RWPE2 (cell line): ENCODE measurements around the gene RELL1.

Experiments used
- ATAC-seq: fragments of 200-7000 bp; cut with Tn5 transposase; 3 replicates; pipeline ENCODE4 v1.9.1; 2021; ENCODE audit warnings: low read depth
- DNase-seq: peaks from one replicate; pipeline ENCODE4 v3.0.0-alpha.2; 2020; ENCODE audit warnings: low spot score
- H3K27ac ChIP-seq: fragments of 450-650 bp; 2 replicates; pipeline ENCODE4 v1.5.1; 2017; ENCODE audit warnings: mild to moderate bottlenecking; ENCODE audit not compliant: poor library complexity, severe bottlenecking
- H3K27me3 ChIP-seq: fragments of 250-450 bp; sonication (Bioruptor Pico); 2 replicates; pipeline ENCODE4 v1.5.1; 2021; ENCODE audit warnings: mild to moderate bottlenecking, moderate library complexity; ENCODE audit not compliant: insufficient read depth, poor library complexity, severe bottlenecking
- H3K36me3 ChIP-seq: fragments of 250-450 bp; sonication (Bioruptor Pico); 2 replicates; pipeline ENCODE4 v1.5.1; 2020; ENCODE audit warnings: low read depth, mild to moderate bottlenecking, moderate library complexity
- H3K4me1 ChIP-seq: fragments of 250-450 bp; sonication (Bioruptor Pico); 2 replicates; pipeline ENCODE4 v1.5.1; 2021; ENCODE audit warnings: mild to moderate bottlenecking, moderate library complexity; ENCODE audit not compliant: insufficient read depth, poor library complexity, severe bottlenecking
- H3K4me3 ChIP-seq: fragments of 250-450 bp; sonication (Bioruptor Pico); 2 replicates; pipeline ENCODE4 v1.5.1; 2021; ENCODE audit warnings: mild to moderate bottlenecking, moderate library complexity; ENCODE audit not compliant: severe bottlenecking
- H3K9me3 ChIP-seq: fragments of 250-450 bp; sonication (Bioruptor Pico); 2 replicates; pipeline ENCODE4 v1.5.1; 2021; ENCODE audit warnings: mild to moderate bottlenecking, moderate library complexity; ENCODE audit not compliant: severe bottlenecking
- TF ChIP-seq, protein P1 (sequence below): fragments of 450-650 bp; IDR thresholded peaks from one replicate; pipeline ENCODE4 v1.5.1; 2017; ENCODE audit warnings: mild to moderate bottlenecking, moderate library complexity; ENCODE audit not compliant: poor library complexity, severe bottlenecking

RELL1 gene

DNA sequence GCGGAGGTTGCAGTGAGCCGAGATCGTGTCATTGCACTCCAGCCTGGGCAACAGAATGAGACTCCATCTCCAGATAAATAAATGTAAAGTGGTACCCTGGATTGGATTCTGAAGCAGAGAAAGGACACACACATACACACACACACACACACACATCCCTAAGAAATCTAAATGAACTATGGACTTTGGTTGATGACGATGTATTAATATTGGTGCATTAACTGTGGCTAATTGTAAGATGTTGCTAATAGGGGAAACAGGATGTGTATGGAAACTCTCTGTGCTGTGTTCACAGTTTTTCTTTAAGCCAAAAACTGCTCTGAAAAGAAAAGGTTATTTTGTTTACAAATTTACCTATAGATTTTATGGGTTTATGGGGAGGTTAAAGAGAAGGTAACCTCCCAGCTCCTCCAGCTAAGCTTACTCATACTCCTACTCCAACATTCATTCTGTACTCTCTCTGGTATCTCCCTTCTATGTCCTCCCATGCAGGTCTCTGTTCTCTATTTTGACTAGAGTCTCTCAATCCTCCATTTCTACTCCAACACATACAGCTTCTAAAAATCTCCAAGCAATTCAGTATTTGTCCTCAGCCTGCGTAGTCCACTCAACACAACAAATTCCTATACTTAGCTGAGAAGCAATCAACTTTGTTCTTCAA, 46.5 kb upstream of the RELL1 start:
- Histone ChIP-seq H3K4me1 (peaks cover 3% of the 10 kb centered on the region), H3K36me3 (no peaks in the 10 kb centered on the region), H3K9me3 (no peaks in the 10 kb centered on the region), H3K27me3 (no peaks in the 10 kb centered on the region), H3K27ac (no peak overlapping the region), H3K4me3 (no peak overlapping the region)
- ATAC-seq (no peak), DNase-seq (no peak)
- TF ChIP-seq, protein P1, sequence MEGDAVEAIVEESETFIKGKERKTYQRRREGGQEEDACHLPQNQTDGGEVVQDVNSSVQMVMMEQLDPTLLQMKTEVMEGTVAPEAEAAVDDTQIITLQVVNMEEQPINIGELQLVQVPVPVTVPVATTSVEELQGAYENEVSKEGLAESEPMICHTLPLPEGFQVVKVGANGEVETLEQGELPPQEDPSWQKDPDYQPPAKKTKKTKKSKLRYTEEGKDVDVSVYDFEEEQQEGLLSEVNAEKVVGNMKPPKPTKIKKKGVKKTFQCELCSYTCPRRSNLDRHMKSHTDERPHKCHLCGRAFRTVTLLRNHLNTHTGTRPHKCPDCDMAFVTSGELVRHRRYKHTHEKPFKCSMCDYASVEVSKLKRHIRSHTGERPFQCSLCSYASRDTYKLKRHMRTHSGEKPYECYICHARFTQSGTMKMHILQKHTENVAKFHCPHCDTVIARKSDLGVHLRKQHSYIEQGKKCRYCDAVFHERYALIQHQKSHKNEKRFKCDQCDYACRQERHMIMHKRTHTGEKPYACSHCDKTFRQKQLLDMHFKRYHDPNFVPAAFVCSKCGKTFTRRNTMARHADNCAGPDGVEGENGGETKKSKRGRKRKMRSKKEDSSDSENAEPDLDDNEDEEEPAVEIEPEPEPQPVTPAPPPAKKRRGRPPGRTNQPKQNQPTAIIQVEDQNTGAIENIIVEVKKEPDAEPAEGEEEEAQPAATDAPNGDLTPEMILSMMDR, result no peak

DNA sequence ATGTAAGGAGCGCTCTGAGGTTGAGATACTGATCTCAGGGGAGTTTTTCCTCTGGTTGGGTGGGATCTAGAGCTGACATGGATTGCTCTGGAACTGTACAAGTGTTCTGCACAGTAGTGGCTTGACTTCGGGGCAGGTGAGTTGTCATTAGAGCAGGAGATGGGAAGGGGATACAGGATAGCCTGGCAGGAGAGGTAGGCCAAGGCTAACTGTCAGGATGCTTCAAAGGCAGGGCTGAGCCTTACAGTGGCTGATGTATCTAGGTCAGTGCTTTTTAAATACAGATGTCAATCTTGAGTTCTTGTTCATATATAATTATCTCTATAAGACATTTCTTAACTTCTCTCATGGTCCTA, 43.5 kb upstream of the RELL1 start:
- DNase-seq, result no peak
- Histone ChIP-seq H3K36me3 (no peaks in the 10 kb centered on the region), H3K4me3 (no peak overlapping the region), H3K27ac (no peak overlapping the region), H3K27me3 (no peaks in the 10 kb centered on the region), H3K4me1 (peaks cover 3% of the 10 kb centered on the region), H3K9me3 (no peaks in the 10 kb centered on the region)
- ATAC-seq, result no peak
- TF ChIP-seq, protein P1, result no peak

DNA sequence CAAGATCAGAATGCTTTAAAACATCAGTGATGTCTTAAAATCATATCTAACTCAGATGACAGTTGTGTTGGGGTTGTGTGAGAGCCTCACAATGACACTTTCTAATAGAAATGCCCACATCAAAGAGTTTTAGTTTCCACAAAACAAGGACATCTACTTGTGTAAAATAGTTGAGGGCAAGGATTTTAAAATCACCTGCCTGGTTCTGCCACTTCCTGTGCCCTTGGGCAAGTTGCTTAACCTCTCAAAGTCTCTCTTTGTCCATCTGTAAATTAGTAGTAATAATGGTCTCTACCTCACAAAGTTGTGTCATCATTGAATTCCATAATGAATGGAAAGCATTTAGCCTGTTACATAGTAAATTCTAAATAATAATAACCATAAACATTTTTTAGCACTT, 41.9 kb upstream of the RELL1 start:
- no peak overlapping the region for H3K4me3 ChIP-seq
- TF ChIP-seq, protein P1, result no peak
- no peaks in the 10 kb centered on the region for H3K27me3 ChIP-seq
- H3K9me3 ChIP-seq, result no peaks in the 10 kb centered on the region
- DNase-seq, result no peak
- no peaks in the 10 kb centered on the region for H3K36me3 ChIP-seq
- H3K4me1 ChIP-seq, result peaks cover 3% of the 10 kb centered on the region
- ATAC-seq, result no peak; the same call in 2 of the 3 replicates
- no peak overlapping the region for H3K27ac ChIP-seq

DNA sequence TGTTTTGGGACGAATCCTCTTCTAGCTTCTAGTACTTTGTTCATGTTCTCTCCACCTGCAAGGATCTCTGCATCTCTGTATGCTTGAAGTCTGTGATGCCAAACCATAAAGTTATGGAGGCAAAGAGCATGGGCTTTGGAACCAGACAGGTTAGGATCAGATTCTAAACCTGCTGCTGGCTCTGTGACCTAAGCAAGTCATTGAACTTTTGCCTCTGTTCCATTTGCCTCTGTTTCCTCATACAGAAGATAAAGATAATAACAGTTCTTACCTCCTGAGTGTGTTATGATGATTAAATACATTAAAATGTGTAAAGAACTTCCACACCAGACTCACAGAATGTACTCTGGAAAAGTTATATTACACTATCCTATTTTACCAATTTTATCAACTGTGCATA, 41.5 kb upstream of the RELL1 start:
- DNase-seq, result no peak
- Histone ChIP-seq H3K4me3 (no peak overlapping the region), H3K36me3 (no peaks in the 10 kb centered on the region), H3K27me3 (no peaks in the 10 kb centered on the region), H3K4me1 (peaks cover 3% of the 10 kb centered on the region), H3K9me3 (no peaks in the 10 kb centered on the region), H3K27ac (no peak overlapping the region)
- ATAC-seq, result no peak
- TF ChIP-seq, protein P1, result no peak

DNA sequence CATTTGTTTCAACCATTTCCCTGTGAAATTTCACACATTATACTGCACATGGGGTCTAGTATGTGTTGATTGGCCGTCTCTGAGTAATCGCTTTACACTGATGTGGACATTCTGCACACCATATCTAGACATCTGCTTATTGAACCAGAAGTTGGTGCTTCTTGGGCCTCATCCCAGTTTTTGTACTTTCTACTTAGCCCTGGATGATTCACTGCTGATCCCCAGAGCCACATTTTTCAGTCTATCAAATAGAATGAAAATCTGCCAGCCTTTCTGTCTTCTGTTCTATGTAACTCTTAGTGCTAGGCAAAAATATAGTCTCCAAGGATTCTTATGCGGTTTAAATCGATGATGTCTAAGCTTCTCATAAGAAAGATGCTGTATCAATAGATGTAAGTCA, 40.5 kb upstream of the RELL1 start:
- H3K27me3 ChIP-seq, result no peaks in the 10 kb centered on the region
- H3K4me1 ChIP-seq, result peaks cover 3% of the 10 kb centered on the region
- DNase-seq (no peak), ATAC-seq (no peak)
- no peak overlapping the region for H3K27ac ChIP-seq
- H3K9me3 ChIP-seq, result no peaks in the 10 kb centered on the region
- TF ChIP-seq, protein P1, result no peak
- H3K4me3 ChIP-seq, result no peak overlapping the region
- H3K36me3 ChIP-seq, result no peaks in the 10 kb centered on the region
